ENCODE data around the gene HTRA2. TPM values are rescaled to one million over a fixed set of nuclear protein-coding genes. Genes with fewer than 3 reads are reported as not detected.

Gene HTRA2
- total RNA-seq, 1 donor from 2014 or later: 53.1 TPM

GRCh38 chr2:74550231-74550630 lies 20.5 kb downstream of the HTRA2 start:
- CTCF ChIA-PET: interaction anchor here (0.7 to 0.9 kb wide), 2 partner anchors 44 to 78 kb away, joined by 3 read pairs; partner anchors contain the start of gene MRPL53
- TF ChIP-seq, protein P1, sequence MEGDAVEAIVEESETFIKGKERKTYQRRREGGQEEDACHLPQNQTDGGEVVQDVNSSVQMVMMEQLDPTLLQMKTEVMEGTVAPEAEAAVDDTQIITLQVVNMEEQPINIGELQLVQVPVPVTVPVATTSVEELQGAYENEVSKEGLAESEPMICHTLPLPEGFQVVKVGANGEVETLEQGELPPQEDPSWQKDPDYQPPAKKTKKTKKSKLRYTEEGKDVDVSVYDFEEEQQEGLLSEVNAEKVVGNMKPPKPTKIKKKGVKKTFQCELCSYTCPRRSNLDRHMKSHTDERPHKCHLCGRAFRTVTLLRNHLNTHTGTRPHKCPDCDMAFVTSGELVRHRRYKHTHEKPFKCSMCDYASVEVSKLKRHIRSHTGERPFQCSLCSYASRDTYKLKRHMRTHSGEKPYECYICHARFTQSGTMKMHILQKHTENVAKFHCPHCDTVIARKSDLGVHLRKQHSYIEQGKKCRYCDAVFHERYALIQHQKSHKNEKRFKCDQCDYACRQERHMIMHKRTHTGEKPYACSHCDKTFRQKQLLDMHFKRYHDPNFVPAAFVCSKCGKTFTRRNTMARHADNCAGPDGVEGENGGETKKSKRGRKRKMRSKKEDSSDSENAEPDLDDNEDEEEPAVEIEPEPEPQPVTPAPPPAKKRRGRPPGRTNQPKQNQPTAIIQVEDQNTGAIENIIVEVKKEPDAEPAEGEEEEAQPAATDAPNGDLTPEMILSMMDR (IDR thresholded peaks at IDR 0.05): no peak
- ATAC-seq (ENCODE audit: low read depth): no peak
- Mint-ChIP-seq H3K9me3 (no peaks in the 10 kb centered on the region), H3K27ac (no peak overlapping the region), H3K4me3 (peak overlapping the region; percentile 0), H3K4me1 (peaks cover 30% of the 10 kb centered on the region), H3K36me3 (ENCODE audit: low read depth) (peaks cover 5% of the 10 kb centered on the region), H3K27me3 (peaks cover 19% of the 10 kb centered on the region)
- intact Hi-C loops (cut with micrococcal nuclease): no loop called here
- DNase-seq: no peak
- POLR2A ChIA-PET: interaction anchor here (0.9 to 1.3 kb wide), 3 partner anchors 11 to 19 kb away, joined by 3 to 5 read pairs (median 3); no protein-coding TSS in a partner anchor

DNA sequence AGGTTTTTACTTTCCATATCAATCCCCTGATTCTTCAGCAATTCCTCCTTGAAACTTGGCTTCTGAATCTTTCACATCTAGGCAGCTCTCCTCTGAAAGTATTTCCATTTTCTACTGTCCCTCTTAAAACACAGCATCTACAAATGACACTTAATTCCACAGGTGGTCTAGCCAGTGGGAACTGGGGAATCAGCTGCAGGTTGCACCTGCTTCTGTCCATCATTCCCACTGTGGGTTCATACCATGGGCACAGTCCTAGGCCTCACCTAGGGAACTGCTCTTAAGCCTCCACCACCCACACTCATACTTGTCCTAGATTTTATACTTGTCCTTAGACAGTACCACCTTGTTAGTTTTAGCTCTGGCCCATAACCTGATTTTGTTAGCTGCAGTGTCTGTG lies 21.8 kb downstream of the HTRA2 start:
- POLR2A ChIA-PET: interaction anchor here (0.6 to 1.5 kb wide), 3 partner anchors 22 to 46 kb away, joined by 3 to 4 read pairs (median 3); partner anchors contain the start of genes AUP1 and HTRA2
- H3K9me3 Mint-ChIP-seq: no peaks in the 10 kb centered on the region
- TF ChIP-seq, protein P1 (IDR thresholded peaks at IDR 0.05): no peak
- H3K27ac Mint-ChIP-seq: no peak overlapping the region
- CTCF ChIA-PET: interaction anchor here (0.6 kb wide), 1 partner anchor 20 kb away, joined by 3 read pairs; no protein-coding TSS in a partner anchor
- DNase-seq: no peak
- H3K4me3 Mint-ChIP-seq: no peak overlapping the region
- peaks cover 8% of the 10 kb centered on the region for H3K36me3 Mint-ChIP-seq (ENCODE audit: low read depth)
- ATAC-seq (ENCODE audit: low read depth): no peak
- H3K27me3 Mint-ChIP-seq: peaks cover 19% of the 10 kb centered on the region
- intact Hi-C loops (cut with micrococcal nuclease): no loop called here
- peaks cover 39% of the 10 kb centered on the region for H3K4me1 Mint-ChIP-seq

DNA sequence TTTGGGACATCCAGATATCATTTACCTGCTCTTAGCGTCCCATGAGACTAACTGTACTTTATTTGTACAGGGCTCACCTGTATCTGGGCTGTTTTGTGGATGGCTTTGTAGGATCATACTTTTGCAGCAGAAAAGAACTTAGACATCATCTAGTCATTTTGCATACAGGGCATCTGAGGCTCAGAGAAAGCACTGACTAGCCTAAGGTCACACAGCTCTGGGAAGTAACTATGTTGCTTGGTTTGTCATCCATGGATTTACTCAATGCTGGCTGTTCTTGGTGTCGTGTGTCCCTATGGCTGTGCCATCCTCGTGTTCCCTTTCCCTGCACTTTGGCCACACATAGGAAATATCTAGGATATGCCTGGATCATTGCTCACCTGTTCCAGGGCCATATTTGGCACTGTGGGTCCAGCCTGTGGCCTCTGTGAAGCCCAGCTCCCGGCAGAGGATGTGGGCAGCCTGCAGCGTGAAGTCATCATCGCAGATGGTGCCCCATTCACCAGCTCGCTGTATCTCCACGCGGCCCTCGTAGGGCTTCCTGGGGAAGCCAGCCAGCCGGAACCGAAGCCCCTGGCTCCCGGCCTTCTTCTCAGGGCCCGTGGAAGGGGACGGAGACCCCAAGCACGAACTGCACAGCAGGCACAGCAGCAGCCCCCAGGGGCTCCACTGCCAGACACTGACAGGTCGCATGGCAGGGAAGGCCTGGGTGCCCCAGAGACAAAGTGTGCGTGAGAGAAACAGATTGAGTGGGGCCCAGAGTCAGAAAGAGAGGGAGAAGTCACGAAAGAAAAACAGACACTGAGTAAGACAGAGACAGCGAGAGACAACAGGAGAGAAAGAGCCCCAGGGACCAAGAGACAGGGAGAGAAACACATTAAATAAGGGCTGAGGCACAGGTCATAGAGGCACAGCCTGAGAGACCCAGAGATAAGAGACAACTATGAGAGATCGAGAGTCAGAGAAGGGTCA lies 22.5 kb downstream of the HTRA2 start:
- ChIA-PET CTCF (interaction anchor here (0.6 kb wide), 1 partner anchor 19 kb away, joined by 3 read pairs; no protein-coding TSS in a partner anchor), POLR2A (interaction anchor here (0.6 to 2.3 kb wide), 5 partner anchors 13 to 45 kb away, joined by 3 to 8 read pairs (median 4); partner anchors contain the start of genes AUP1 and HTRA2)
- no peak for ATAC-seq (ENCODE audit: low read depth)
- peak overlapping the region; percentile 42 for H3K4me3 Mint-ChIP-seq
- DNase-seq: no peak
- peak overlapping the region; percentile 48 for H3K27ac Mint-ChIP-seq
- peaks cover 39% of the 10 kb centered on the region for H3K4me1 Mint-ChIP-seq
- TF ChIP-seq, protein P1 (IDR thresholded peaks at IDR 0.05): no peak
- intact Hi-C loops (cut with micrococcal nuclease): no loop called here
- peaks cover 14% of the 10 kb centered on the region for H3K36me3 Mint-ChIP-seq (ENCODE audit: low read depth)
- H3K27me3 Mint-ChIP-seq: peaks cover 17% of the 10 kb centered on the region
- H3K9me3 Mint-ChIP-seq: no peaks in the 10 kb centered on the region

GRCh38 chr2:74552914-74553811 lies 23.4 kb downstream of the HTRA2 start:
- no peak for DNase-seq
- peaks cover 10% of the 10 kb centered on the region for H3K27me3 Mint-ChIP-seq
- H3K9me3 Mint-ChIP-seq: no peaks in the 10 kb centered on the region
- intact Hi-C loops (cut with micrococcal nuclease): no loop called here
- CTCF ChIA-PET: no interaction called here
- peaks cover 16% of the 10 kb centered on the region for H3K36me3 Mint-ChIP-seq (ENCODE audit: low read depth)
- H3K27ac Mint-ChIP-seq: peak overlapping the region; percentile 72
- TF ChIP-seq, protein P1 (IDR thresholded peaks at IDR 0.05): no peak
- ATAC-seq (ENCODE audit: low read depth): no peak
- POLR2A ChIA-PET: interaction anchor here (0.6 to 2.3 kb wide), 6 partner anchors 14 to 84 kb away, joined by 3 to 10 read pairs (median 4); partner anchors contain the start of genes AUP1, HTRA2, MRPL53 and TTC31
- peak overlapping the region; percentile 77 for H3K4me3 Mint-ChIP-seq
- peaks cover 37% of the 10 kb centered on the region for H3K4me1 Mint-ChIP-seq

Data from activated B cell treated with CpG ODN at 0.5 μM for 24 hours (primary cell).